ENCODE data around the gene MBIP.

Gene MBIP

GRCh38 chr14:36306836-36307235, 13.6 kb downstream of the MBIP start:
- DNase-seq, result no peak

- no peak for DNase-seq
Measured at GRCh38 chr14:36304895-36305294, 15.5 kb downstream of the MBIP start.

- no peak for DNase-seq
Measured at GRCh38 chr14:36303960-36304359, 16.5 kb downstream of the MBIP start.

- DNase-seq, result no peak
Measured at GRCh38 chr14:36302823-36303222, 17.6 kb downstream of the MBIP start.

- DNase-seq, result no peak
Measured at GRCh38 chr14:36301159-36301558, 19.3 kb downstream of the MBIP start.

- no peak for DNase-seq
Measured at GRCh38 chr14:36300337-36300736, 20.1 kb downstream of the MBIP start.

- no peak for DNase-seq
Measured at GRCh38 chr14:36295642-36296627, 24.5 kb downstream of the MBIP start.

- DNase-seq, result no peak
Measured at GRCh38 chr14:36294543-36294942, 25.9 kb downstream of the MBIP start.

GRCh38 chr14:36293824-36294223, 26.6 kb downstream of the MBIP start:
- no peak for DNase-seq

GRCh38 chr14:36289954-36290353, 30.5 kb downstream of the MBIP start:
- no peak for DNase-seq

GRCh38 chr14:36288496-36288895, 31.9 kb downstream of the MBIP start:
- no peak for DNase-seq

GRCh38 chr14:36284971-36285595, 35.4 kb downstream of the MBIP start:
- DNase-seq, result no peak

- DNase-seq, result no peak
Measured at GRCh38 chr14:36281309-36281708, 39.1 kb downstream of the MBIP start.

- DNase-seq, result no peak
Measured at GRCh38 chr14:36279306-36280190, 40.9 kb downstream of the MBIP start.

- DNase-seq, result no peak
Measured at GRCh38 chr14:36275741-36276140, 44.7 kb downstream of the MBIP start.

GRCh38 chr14:36271939-36272907, 48.2 kb downstream of the MBIP start:
- no peak for DNase-seq

GRCh38 chr14:36271222-36271621, 49.2 kb downstream of the MBIP start:
- no peak for DNase-seq

- no peak for DNase-seq
Measured at GRCh38 chr14:36270191-36270590, 50.2 kb downstream of the MBIP start.

- DNase-seq, result no peak
Measured at GRCh38 chr14:36268121-36268520, 52.3 kb downstream of the MBIP start.

- no peak for DNase-seq
Measured at GRCh38 chr14:36264595-36264994, 55.8 kb downstream of the MBIP start.

- no peak for DNase-seq
Measured at GRCh38 chr14:36264107-36264506, 56.3 kb downstream of the MBIP start.

All from activated CD4-positive, CD25-positive, alpha-beta regulatory T cell (primary cell).